Naive thymus-derived CD8-positive, alpha-beta T cell (primary cell): Measurements from ENCODE around the gene CCDC121. TPM values are rescaled to one million over a fixed set of nuclear protein-coding genes. Genes with fewer than 3 reads are reported as not detected.
A peak's percentile ranks its signal among the peaks of the same experiment; 100 is the strongest.

Experiments used
- ATAC-seq, 2 donors: fragments of 150-1000 bp; cut with Tn5 transposase in 1 of 2; sonication (Bioruptor Pico), chemical (Tn5 transposase) in 1 of 2; 1 replicate in 1 of 2; 2 replicates in 1 of 2; pipeline ENCODE4 v1.10.0; 2021; ENCODE audit warnings: mild to moderate bottlenecking in 2 of 2, moderate library complexity in 2 of 2
- POLR2A ChIA-PET: fragments of 350-600 bp; sonication (Branson Sonifier 250); formaldehyde crosslinking; loops from one replicate; lab custom pipeline; 2021; ENCODE audit warnings: antibody characterized with exemption; lab: Charles Lee
- DNase-seq, 10 donors: peaks; one replicate each; pipeline versions ENCODE4 v3.0.0 to v3.0.0-alpha.2; 2020 to 2022
- H3K27ac Mint-ChIP-seq, 10 donors: one replicate each; pipeline ENCODE4 v1.8.0; 2020 to 2022; ENCODE audit warnings: mild to moderate bottlenecking in 10 of 10, mixed read lengths in 10 of 10, moderate library complexity in 4 of 10, inconsistent platforms in 1 of 10
- H3K27me3 Mint-ChIP-seq, 5 donors: one replicate each; pipeline ENCODE4 v1.8.0; 2021 to 2022; ENCODE audit warnings: mixed read lengths in 5 of 5
- H3K36me3 Mint-ChIP-seq, 3 donors: one replicate each; pipeline ENCODE4 v1.8.0; 2020 to 2022; ENCODE audit warnings: mixed read lengths in 3 of 3, mild to moderate bottlenecking in 2 of 3, inconsistent platforms in 1 of 3
- H3K4me1 Mint-ChIP-seq, 4 donors: one replicate each; pipeline ENCODE4 v1.8.0; 2021 to 2022; ENCODE audit warnings: mixed read lengths in 4 of 4
- H3K4me3 Mint-ChIP-seq, 10 donors: one replicate each; pipeline ENCODE4 v1.8.0; 2020 to 2022; ENCODE audit warnings: mild to moderate bottlenecking in 10 of 10, mixed read lengths in 10 of 10, moderate library complexity in 6 of 10, inconsistent platforms in 1 of 10
- H3K9me3 Mint-ChIP-seq, 9 donors: one replicate each; pipeline ENCODE4 v1.8.0; 2020 to 2022; ENCODE audit warnings: mixed read lengths in 9 of 9, mild to moderate bottlenecking in 3 of 9, inconsistent platforms in 1 of 9, moderate library complexity in 1 of 9
- polyA plus RNA-seq, 3 donors: library from polyadenylated mRNA; unstranded; fragments of 300-500 nt; fragmentation: Illumina TruSeq; gene quantifications; one replicate each; pipeline ENCODE4 v1.2.3, GENCODE V29; 2021
- total RNA-seq, 8 experiments: library from RNA in 2 of 8; stranded (reverse) in 2 of 8; gene quantifications; one replicate each; pipeline ENCODE4 v1.2.3 and lab custom pipeline; 2021 to 2026

The CCDC121 gene
- total and polyA plus RNA-seq, 5 experiments from 2014 or later: 0.38 to 1.8 (median 1.6) TPM

DNA sequence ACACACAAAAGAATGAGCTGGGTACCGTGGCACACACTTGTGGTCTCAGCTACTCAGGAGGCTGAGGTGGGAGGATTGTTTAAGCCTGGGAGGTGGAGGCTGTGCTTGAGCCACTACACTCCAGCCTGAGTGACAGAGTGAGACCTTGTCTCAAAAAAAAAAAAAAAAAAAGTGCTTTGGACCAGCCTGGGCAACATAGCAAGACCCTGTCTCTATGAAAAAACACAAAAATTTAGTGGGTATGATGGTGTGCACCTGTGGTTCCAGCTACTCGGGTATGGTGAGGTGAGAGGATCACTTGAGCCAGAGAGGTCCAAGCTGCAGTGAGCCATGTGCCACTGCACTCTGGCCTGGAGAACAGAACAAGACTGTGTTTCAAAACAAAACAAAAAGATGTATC is 35.6 kb downstream of the CCDC121 start:
- peaks cover 39 to 63% (median 63%) of the 10 kb centered on the region in 3 donors for H3K36me3 Mint-ChIP-seq
- POLR2A ChIA-PET: interaction anchor here (0.6 to 0.7 kb wide), 2 partner anchors 9 to 29 kb away, joined by 3 read pairs; no protein-coding TSS in a partner anchor
- H3K27me3 Mint-ChIP-seq: no peaks in the 10 kb centered on the region
- H3K27ac Mint-ChIP-seq: peak overlapping the region in 2 of 10 donors; percentile 15 to 18
- H3K9me3 Mint-ChIP-seq: peaks cover 2 to 67% (median 21%) of the 10 kb centered on the region in 9 donors
- DNase-seq: no peak
- H3K4me1 Mint-ChIP-seq: peaks cover 10 to 53% (median 33%) of the 10 kb centered on the region in 4 donors
- peak overlapping the region in 1 of 10 donors; percentile 60 for H3K4me3 Mint-ChIP-seq
- ATAC-seq: no peak

DNA sequence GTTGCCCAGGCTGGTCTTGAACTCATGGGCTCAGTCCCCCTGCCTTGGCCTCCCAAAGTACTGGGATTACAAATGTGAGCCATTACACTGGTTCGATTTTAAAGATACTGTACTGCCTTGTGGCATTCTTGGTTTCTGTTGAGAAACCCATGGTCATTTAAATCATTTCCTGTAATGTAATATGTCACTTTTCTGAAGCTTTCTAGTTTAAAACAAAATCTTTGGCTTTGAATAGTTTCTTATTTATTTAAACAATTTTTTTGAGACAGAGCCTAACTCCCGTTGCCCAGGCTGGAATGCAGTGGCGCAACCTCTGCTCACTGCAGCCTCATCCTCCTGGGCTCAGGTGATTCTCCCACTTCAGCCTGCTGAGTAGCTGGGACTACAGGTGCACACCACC is 37.1 kb downstream of the CCDC121 start:
- Mint-ChIP-seq H3K4me3 (peak overlapping the region in 1 of 10 donors; percentile 18), H3K27me3 (no peaks in the 10 kb centered on the region), H3K9me3 (peaks cover 2 to 70% (median 21%) of the 10 kb centered on the region in 9 donors), H3K27ac (no peak overlapping the region), H3K4me1 (peaks cover 10 to 51% (median 31%) of the 10 kb centered on the region in 4 donors), H3K36me3 (peaks cover 40 to 63% (median 62%) of the 10 kb centered on the region in 3 donors)
- POLR2A ChIA-PET: interaction anchor here (1.2 kb wide), 1 partner anchor 9 kb away, joined by 4 read pairs; the partner anchor contains the start of gene ZNF512
- ATAC-seq (no peak), DNase-seq (no peak)

DNA sequence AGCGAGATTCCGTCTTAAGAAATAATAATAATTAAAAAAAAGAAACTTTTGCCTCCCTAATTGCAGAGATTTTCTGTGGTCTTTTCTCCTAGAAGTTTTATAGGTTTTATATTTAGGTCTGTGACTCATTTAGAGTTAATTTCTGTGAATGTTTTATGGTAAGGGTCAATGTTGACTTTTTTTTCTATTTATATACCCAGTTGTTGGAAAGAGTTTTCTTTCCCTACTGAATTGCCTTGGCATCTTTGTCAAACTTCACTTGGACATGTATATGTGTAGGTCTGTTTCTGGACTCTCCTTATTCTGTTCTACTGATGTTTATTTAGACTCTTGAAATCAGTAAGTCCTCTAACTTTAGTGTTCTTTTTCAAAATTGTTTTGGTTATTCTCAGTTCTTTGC is 40.5 kb downstream of the CCDC121 start:
- H3K36me3 Mint-ChIP-seq: peaks cover 22 to 46% (median 42%) of the 10 kb centered on the region in 3 donors

DNA sequence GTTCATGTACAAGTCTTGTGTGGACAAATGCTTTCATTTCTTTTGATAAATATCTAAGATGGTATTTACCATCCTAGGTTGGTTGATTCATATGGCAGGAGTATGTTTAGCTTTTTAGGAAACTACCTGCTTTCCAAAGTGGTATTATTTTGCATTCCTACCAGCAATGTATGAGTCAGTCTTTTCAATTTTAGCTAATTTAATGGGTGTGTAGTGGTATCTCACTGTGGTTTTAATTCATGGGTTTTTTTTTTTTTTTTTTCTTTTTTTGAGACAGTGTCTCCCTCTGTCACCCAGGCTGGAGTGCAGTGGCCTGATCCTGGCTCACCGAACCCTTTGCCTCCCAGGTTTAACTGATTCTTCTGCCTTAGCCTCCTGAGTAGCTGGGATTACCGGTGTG is 41.8 kb downstream of the CCDC121 start:
- peaks cover 0 to 31% (median 15%) of the 10 kb centered on the region in 9 donors for H3K9me3 Mint-ChIP-seq

More for the DNA sequence above, 40.5 kb downstream of the CCDC121 start:
- Mint-ChIP-seq H3K9me3 (peaks cover 0 to 39% (median 15%) of the 10 kb centered on the region in 9 donors), H3K27me3 (no peaks in the 10 kb centered on the region), H3K27ac (peak overlapping the region in 5 of 10 donors; percentile 16 to 84 (median 57)), H3K4me1 (peaks cover 27 to 66% (median 50%) of the 10 kb centered on the region in 4 donors), H3K4me3 (peak overlapping the region in 3 of 10 donors; percentile 15 to 22 (median 21))
- POLR2A ChIA-PET: no interaction called here
- no peak for ATAC-seq
- DNase-seq: no peak

DNA sequence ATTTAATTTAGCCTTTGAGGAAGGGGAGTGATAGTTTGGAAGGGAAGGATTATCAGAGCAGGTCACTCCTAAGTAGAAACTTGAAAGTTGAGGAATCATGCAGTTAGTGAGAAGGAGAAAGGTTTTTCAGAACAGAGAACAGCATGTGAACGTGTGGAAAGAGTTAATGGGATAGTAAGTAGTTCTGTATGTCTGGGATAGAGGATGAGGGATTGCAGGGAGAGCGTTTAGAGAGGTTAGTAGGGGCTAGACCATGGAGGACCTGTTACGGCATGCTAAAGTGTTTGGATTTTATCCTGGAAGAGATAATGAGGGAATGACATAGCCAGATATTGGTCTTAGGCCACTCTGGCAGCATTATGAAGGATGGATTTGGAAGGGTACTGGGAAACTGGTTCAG is 44.2 kb downstream of the CCDC121 start:
- Mint-ChIP-seq H3K27ac (peak overlapping the region; percentile 9 to 98 (median 49)), H3K4me1 (peaks cover 34 to 63% (median 61%) of the 10 kb centered on the region in 4 donors), H3K36me3 (peaks cover 13 to 24% (median 23%) of the 10 kb centered on the region in 3 donors), H3K27me3 (no peaks in the 10 kb centered on the region), H3K4me3 (peak overlapping the region; percentile 86 to 99 (median 95)), H3K9me3 (peaks cover 0 to 18% (median 11%) of the 10 kb centered on the region in 9 donors)
- POLR2A ChIA-PET: interaction anchor here (0.6 kb wide), 1 partner anchor 1553 kb away, joined by 3 read pairs; no protein-coding TSS in a partner anchor
- no peak for DNase-seq
- no peak for ATAC-seq

More for the DNA sequence above, 41.8 kb downstream of the CCDC121 start:
- Mint-ChIP-seq H3K4me3 (peak overlapping the region in 8 of 10 donors; percentile 0 to 95 (median 44)), H3K27me3 (no peaks in the 10 kb centered on the region), H3K4me1 (peaks cover 34 to 74% (median 61%) of the 10 kb centered on the region in 4 donors), H3K36me3 (peaks cover 22 to 39% (median 39%) of the 10 kb centered on the region in 3 donors), H3K27ac (peak overlapping the region in 8 of 10 donors; percentile 4 to 77 (median 47))
- POLR2A ChIA-PET: no interaction called here
- DNase-seq (no peak), ATAC-seq (no peak)

DNA sequence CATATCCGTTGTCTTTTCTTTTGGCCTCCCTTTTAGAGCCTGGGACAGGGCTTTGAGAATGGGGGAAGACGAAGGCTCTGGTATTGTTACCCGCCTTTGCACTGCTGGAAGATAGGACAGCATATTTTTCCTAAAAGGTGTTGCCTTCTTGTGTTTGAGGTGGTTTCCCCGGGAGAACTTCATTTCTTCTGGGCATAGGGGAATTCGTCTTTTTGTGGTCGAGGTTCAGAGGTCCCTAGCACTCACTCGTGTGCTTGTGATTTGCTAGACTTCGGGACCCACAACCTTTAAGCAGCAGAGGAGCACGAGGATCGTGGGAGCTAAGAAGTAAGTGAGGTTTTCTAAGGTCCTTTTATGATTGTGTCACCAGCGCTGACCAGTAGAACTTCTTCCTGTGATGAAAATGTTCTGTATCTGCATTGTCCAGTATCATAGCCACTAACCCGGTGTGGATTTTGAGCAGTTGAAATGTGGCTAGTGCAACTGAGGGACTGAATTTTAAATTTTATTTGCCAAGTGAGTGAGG is 45.4 kb downstream of the CCDC121 start:
- Mint-ChIP-seq H3K4me1 (peaks cover 34 to 62% (median 57%) of the 10 kb centered on the region in 4 donors), H3K9me3 (peaks cover 0 to 21% (median 11%) of the 10 kb centered on the region in 9 donors), H3K36me3 (peaks cover 16 to 23% (median 20%) of the 10 kb centered on the region in 3 donors), H3K27me3 (no peaks in the 10 kb centered on the region), H3K4me3 (peak overlapping the region; percentile 86 to 99 (median 95)), H3K27ac (peak overlapping the region; percentile 92 to 98 (median 96))
- ATAC-seq: peak; percentile 31 to 33
- POLR2A ChIA-PET: interaction anchor here (0.5 to 2.1 kb wide), 3 partner anchors 10 to 80 kb away, joined by 3 to 6 read pairs (median 4); partner anchors contain the start of genes SLC4A1AP and SUPT7L
- peak in 1 of 10 donors; percentile 6 for DNase-seq

DNA sequence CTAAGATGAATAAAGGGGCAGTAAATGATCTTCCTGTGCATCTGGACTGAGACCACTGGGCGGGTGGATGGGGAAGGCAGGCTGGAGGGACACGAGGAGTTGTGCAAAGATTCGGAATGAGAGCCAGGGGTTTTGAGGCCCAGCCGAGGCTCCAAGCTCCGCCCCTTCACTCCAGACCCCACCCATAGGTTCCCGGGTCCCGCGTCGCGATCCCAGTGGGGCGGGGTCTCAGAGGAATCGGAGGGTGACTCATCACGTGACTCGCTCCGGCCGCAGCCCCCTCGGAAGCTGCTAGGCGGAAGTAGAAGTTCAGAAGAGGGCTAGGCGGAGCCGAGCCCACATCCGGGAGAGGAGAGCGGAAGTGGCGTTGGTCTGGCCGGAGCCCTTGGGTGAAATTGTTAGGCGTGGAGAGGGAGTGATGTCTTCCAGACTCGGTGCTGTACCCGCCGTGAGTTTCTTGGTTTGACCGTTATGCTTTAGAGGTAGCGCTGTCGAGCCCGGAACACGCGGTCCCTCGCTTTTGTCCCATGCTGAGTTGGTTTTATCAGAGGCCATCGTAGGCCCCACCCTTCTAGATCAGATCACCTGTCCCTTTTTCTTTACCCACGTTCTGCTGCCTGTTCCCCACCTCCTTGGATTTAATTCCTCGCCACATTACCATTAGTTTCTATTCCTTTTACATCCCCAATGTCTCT is 46.0 kb downstream of the CCDC121 start, which contains the start of gene ZNF512:
Gene ZNF512 (plus strand): TSS at position 348 of the 695 bp plus-strand sequence. CDS start 71 bp downstream, at position 419.
- Mint-ChIP-seq H3K9me3 (peaks cover 0 to 21% (median 10%) of the 10 kb centered on the region in 9 donors), H3K27me3 (no peaks in the 10 kb centered on the region), H3K4me3 (peak within 1 kb of the TSS; percentile 86 to 99 (median 95)), H3K27ac (peak within 1 kb of the TSS; percentile 92 to 98 (median 96)), H3K4me1 (peaks cover 34 to 60% (median 52%) of the 10 kb centered on the region in 4 donors), H3K36me3 (peaks cover 14 to 17% (median 16%) of the 10 kb centered on the region in 3 donors)
- POLR2A ChIA-PET: interaction anchor here (0.8 to 2.1 kb wide), 3 partner anchors 9 to 81 kb away, joined by 4 to 6 read pairs (median 4); partner anchors contain the start of genes SLC4A1AP and SUPT7L
- DNase-seq (peak; percentile 58 to 91 (median 74)), ATAC-seq (peak; percentile 86 to 90)

DNA sequence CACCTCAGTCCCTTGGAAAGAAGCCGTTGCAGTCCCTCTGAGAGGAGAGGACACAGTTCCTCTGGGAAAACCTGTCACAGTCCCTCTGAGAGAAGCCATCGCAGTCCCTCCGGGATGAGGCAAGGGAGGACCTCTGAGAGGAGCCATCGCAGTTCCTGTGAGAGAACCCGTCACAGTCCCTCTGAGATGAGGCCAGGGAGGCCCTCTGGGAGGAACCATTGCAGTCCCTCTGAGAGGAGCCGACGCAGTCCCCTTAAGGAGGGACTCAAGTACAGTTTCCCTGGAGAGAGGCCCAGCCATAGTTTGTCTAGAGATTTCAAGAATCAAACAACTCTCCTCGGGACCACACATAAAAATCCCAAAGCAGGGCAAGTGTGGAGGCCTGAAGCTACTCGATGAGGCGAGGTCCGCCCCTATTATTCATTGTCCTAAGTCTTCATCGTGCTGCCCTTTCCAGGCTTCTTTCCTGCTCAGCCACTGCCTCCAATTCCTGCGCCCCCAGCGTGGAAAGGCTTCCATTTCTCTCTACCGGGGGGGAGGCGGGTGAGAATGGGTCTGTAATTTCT is 46.6 kb downstream of the CCDC121 start:
- peaks cover 16 to 19% (median 16%) of the 10 kb centered on the region in 3 donors for H3K36me3 Mint-ChIP-seq
- no peak for DNase-seq
- no peak for ATAC-seq
- POLR2A ChIA-PET: interaction anchor here (0.8 to 2.1 kb wide), 3 partner anchors 10 to 81 kb away, joined by 4 to 6 read pairs (median 4); partner anchors contain the start of genes SLC4A1AP and SUPT7L
- H3K9me3 Mint-ChIP-seq: peaks cover 0 to 27% (median 14%) of the 10 kb centered on the region in 9 donors
- H3K27ac Mint-ChIP-seq: peak overlapping the region; percentile 92 to 98 (median 96)
- H3K4me1 Mint-ChIP-seq: peaks cover 32 to 55% (median 47%) of the 10 kb centered on the region in 4 donors
- peak overlapping the region; percentile 86 to 99 (median 95) for H3K4me3 Mint-ChIP-seq
- no peaks in the 10 kb centered on the region for H3K27me3 Mint-ChIP-seq

DNA sequence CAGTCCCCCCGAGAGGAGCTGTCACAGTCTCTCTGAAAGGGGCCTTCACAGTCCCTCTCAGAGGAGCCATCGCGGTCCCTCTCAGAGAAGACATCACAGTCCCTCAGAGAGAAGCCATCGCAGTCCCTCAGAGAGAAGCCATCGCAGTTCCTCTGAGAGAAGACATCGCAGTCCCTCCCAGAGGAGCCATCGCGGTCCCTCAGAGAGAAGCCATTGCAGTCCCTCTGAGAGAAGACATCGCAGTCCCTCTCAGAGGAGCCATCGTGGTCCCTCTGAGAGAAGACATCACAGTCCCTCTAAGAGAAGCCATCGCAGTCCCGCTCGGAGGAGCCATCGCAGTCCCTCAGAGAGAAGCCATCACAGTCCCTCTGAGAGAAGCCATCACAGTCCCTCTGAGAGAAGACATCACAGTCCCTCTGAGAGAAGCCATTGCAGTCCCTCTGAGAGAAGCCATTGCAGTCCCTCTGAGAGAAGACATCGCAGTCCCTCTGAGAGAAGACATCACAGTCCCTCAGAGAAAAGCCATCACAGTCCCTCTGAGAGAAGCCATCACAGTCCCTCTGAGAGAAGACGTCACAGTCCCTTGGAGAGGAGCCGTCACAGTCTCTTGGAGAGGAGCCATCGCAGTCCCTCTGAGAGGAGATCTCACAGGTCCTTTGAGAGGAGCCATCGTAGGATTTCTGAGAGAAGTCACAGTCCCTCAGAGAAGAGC is 47.2 kb downstream of the CCDC121 start:
- peak in 1 of 10 donors; percentile 2 for DNase-seq
- Mint-ChIP-seq H3K27ac (peak overlapping the region; percentile 83 to 98 (median 95)), H3K4me1 (peaks cover 27 to 49% (median 41%) of the 10 kb centered on the region in 4 donors), H3K27me3 (no peaks in the 10 kb centered on the region), H3K4me3 (peak overlapping the region; percentile 23 to 99 (median 93)), H3K9me3 (peaks cover 0 to 34% (median 14%) of the 10 kb centered on the region in 9 donors), H3K36me3 (peaks cover 9 to 21% (median 11%) of the 10 kb centered on the region in 3 donors)
- POLR2A ChIA-PET: interaction anchor here (1.5 to 2.1 kb wide), 2 partner anchors 47 to 82 kb away, joined by 4 to 6 read pairs; partner anchors contain the start of genes SLC4A1AP and SUPT7L
- no peak for ATAC-seq
